Measurements from ENCODE around the gene PAX3.
"Not testable (repeated sequence)": the region's sequence is repeated elsewhere in the genome, so short reads cannot be mapped to it uniquely, and the experiment has no call there.

The PAX3 gene

GRCh38 chr2:222193328-222193983 lies 105.3 kb downstream of the PAX3 start:
- Histone ChIP-seq H3K36me3 (ENCODE audit: control insufficient read depth, insufficient read depth, low read length, severe bottlenecking) (no peaks in the 10 kb centered on the region), H3K9me3 (ENCODE audit: control insufficient read depth, low read length) (no peaks in the 10 kb centered on the region), H3K4me3 (ENCODE audit: low read length) (no peak overlapping the region), H3K27me3 (replicated peaks; ENCODE audit: control insufficient read depth, insufficient read depth, low read length) (no peaks in the 10 kb centered on the region), H3K4me1 (ENCODE audit: control insufficient read depth, insufficient read depth, low read length) (peaks cover 18% of the 10 kb centered on the region), H3K9ac (ENCODE audit: low read length) (no peak overlapping the region)
- peak; percentile 45 for DNase-seq (ENCODE audit: low read depth)

DNA sequence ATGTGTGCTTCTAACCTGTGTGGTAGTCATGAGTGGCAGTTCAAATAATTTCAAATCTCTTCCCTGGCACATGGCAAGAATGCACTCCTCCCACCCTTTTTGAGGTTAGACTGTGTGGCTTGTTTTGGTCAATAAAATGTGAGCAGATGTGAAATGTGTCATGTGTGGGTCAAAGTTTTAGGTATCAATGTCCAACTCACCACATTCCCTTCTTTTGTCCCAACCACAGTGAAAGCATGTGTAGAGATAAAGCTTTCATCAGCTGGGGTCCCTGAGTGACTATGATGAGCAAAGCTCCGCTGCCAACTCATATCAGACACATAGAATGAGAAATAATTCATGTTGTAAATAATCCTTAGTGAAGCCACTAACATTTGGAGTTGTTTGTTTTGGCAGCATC lies 118.2 kb downstream of the PAX3 start:
- Histone ChIP-seq H3K9ac (ENCODE audit: low read length) (no peak overlapping the region), H3K9me3 (ENCODE audit: control insufficient read depth, low read length) (no peaks in the 10 kb centered on the region), H3K4me3 (ENCODE audit: low read length) (no peak overlapping the region), H3K27me3 (replicated peaks; ENCODE audit: control insufficient read depth, insufficient read depth, low read length) (peaks cover 2% of the 10 kb centered on the region), H3K36me3 (ENCODE audit: control insufficient read depth, insufficient read depth, low read length, severe bottlenecking) (no peaks in the 10 kb centered on the region), H3K4me1 (ENCODE audit: control insufficient read depth, insufficient read depth, low read length) (no peaks in the 10 kb centered on the region)
- no peak for DNase-seq (ENCODE audit: low read depth)

- H3K9ac ChIP-seq (ENCODE audit: low read length), result no peak overlapping the region
- H3K4me1 ChIP-seq (ENCODE audit: control insufficient read depth, insufficient read depth, low read length), result no peaks in the 10 kb centered on the region
- DNase-seq (ENCODE audit: low read depth), result no peak
- peaks cover 2% of the 10 kb centered on the region for H3K27me3 ChIP-seq (replicated peaks; ENCODE audit: control insufficient read depth, insufficient read depth, low read length)
- no peaks in the 10 kb centered on the region for H3K9me3 ChIP-seq (ENCODE audit: control insufficient read depth, low read length)
- no peak overlapping the region for H3K4me3 ChIP-seq (ENCODE audit: low read length)
- no peaks in the 10 kb centered on the region for H3K36me3 ChIP-seq (ENCODE audit: control insufficient read depth, insufficient read depth, low read length, severe bottlenecking)
Observed at GRCh38 chr2:222179592-222179991, 119.2 kb downstream of the PAX3 start.

GRCh38 chr2:222178450-222178849 lies 120.3 kb downstream of the PAX3 start:
- Histone ChIP-seq H3K4me1 (ENCODE audit: control insufficient read depth, insufficient read depth, low read length) (no peaks in the 10 kb centered on the region), H3K36me3 (ENCODE audit: control insufficient read depth, insufficient read depth, low read length, severe bottlenecking) (no peaks in the 10 kb centered on the region), H3K4me3 (ENCODE audit: low read length) (no peak overlapping the region), H3K9ac (ENCODE audit: low read length) (no peak overlapping the region), H3K27me3 (replicated peaks; ENCODE audit: control insufficient read depth, insufficient read depth, low read length) (peaks cover 2% of the 10 kb centered on the region), H3K9me3 (ENCODE audit: control insufficient read depth, low read length) (no peaks in the 10 kb centered on the region)
- no peak for DNase-seq (ENCODE audit: low read depth)

DNA sequence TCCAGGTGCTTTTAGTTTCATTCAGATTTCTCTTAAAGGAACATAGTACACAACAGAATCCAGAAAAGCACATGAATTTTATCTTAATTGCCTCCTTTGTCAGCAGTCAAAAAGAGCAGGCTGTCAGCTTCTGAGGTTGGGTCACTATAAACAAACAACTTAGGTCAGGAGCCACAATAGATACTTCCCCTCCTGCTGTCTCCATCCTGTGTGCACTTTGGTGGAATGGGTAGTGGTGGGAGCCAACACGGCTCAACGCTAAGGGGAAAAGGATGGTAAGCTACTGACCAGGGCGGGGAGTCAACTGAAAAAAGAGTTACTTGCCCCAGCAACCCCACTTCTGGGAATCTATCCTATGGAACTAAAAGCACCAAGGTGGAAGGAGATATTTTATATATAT lies 121.9 kb downstream of the PAX3 start:
- H3K36me3 ChIP-seq (ENCODE audit: control insufficient read depth, insufficient read depth, low read length, severe bottlenecking), result no peaks in the 10 kb centered on the region
- no peaks in the 10 kb centered on the region for H3K4me1 ChIP-seq (ENCODE audit: control insufficient read depth, insufficient read depth, low read length)
- H3K27me3 ChIP-seq (replicated peaks; ENCODE audit: control insufficient read depth, insufficient read depth, low read length), result peaks cover 2% of the 10 kb centered on the region
- H3K9me3 ChIP-seq (ENCODE audit: control insufficient read depth, low read length), result no peaks in the 10 kb centered on the region
- no peak for DNase-seq (ENCODE audit: low read depth)
- H3K4me3 ChIP-seq (ENCODE audit: low read length), result no peak overlapping the region
- H3K9ac ChIP-seq (ENCODE audit: low read length), result no peak overlapping the region

- Histone ChIP-seq H3K27me3 (replicated peaks; ENCODE audit: control insufficient read depth, insufficient read depth, low read length) (peaks cover 2% of the 10 kb centered on the region), H3K36me3 (ENCODE audit: control insufficient read depth, insufficient read depth, low read length, severe bottlenecking) (no peaks in the 10 kb centered on the region), H3K9me3 (ENCODE audit: control insufficient read depth, low read length) (no peaks in the 10 kb centered on the region), H3K4me3 (ENCODE audit: low read length) (no peak overlapping the region), H3K4me1 (ENCODE audit: control insufficient read depth, insufficient read depth, low read length) (no peaks in the 10 kb centered on the region), H3K9ac (ENCODE audit: low read length) (no peak overlapping the region)
- DNase-seq (ENCODE audit: low read depth), result no peak
Observed at GRCh38 chr2:222174450-222174849, 124.3 kb downstream of the PAX3 start.

DNA sequence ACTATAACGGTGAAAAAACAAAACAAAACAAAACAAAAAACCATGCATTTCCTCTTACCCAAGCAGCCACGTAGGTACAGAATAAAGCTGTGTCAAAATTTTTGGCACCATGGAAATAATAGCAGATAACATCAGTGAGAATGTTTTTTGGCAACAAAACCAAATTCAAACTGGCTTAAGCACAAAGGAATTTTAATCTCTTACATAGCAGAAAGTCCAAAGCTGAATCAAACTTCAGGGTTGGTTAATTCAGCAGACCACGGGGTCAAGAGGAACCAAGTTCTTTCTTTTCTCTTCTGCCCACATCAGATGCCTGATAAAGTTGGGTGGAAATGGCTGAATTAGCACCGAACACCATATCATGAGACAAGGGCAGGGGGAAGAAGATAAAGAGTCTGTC lies 129.5 kb downstream of the PAX3 start:
- Histone ChIP-seq H3K36me3 (ENCODE audit: control insufficient read depth, insufficient read depth, low read length, severe bottlenecking) (no peaks in the 10 kb centered on the region), H3K4me3 (ENCODE audit: low read length) (no peak overlapping the region), H3K9me3 (ENCODE audit: control insufficient read depth, low read length) (no peaks in the 10 kb centered on the region), H3K9ac (ENCODE audit: low read length) (no peak overlapping the region), H3K27me3 (replicated peaks; ENCODE audit: control insufficient read depth, insufficient read depth, low read length) (peaks cover 3% of the 10 kb centered on the region), H3K4me1 (ENCODE audit: control insufficient read depth, insufficient read depth, low read length) (no peaks in the 10 kb centered on the region)
- peak; percentile 91 for DNase-seq (ENCODE audit: low read depth)

DNA sequence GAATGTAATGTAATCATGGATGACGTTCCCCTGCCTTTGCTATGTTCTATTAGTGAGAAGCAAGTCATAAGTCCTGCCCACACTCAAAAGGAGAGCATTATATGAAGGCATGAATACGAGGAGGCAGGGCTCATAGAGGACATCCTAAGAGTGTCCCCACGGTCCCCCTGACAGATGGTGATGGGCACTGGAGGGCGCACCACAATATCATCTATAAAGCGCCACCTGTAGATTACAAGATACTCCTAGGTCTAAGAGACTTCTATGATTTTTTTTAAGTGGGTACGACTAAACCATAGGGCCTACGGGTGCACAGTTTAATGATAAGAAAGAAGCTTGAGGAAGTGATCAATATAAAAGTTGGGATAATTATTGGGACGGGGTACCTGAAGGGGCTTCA lies 131.0 kb downstream of the PAX3 start:
- Histone ChIP-seq H3K36me3 (ENCODE audit: control insufficient read depth, insufficient read depth, low read length, severe bottlenecking) (no peaks in the 10 kb centered on the region), H3K4me1 (ENCODE audit: control insufficient read depth, insufficient read depth, low read length) (no peaks in the 10 kb centered on the region), H3K9me3 (ENCODE audit: control insufficient read depth, low read length) (no peaks in the 10 kb centered on the region), H3K4me3 (ENCODE audit: low read length) (no peak overlapping the region), H3K27me3 (replicated peaks; ENCODE audit: control insufficient read depth, insufficient read depth, low read length) (peaks cover 3% of the 10 kb centered on the region), H3K9ac (ENCODE audit: low read length) (no peak overlapping the region)
- no peak for DNase-seq (ENCODE audit: low read depth)

DNA sequence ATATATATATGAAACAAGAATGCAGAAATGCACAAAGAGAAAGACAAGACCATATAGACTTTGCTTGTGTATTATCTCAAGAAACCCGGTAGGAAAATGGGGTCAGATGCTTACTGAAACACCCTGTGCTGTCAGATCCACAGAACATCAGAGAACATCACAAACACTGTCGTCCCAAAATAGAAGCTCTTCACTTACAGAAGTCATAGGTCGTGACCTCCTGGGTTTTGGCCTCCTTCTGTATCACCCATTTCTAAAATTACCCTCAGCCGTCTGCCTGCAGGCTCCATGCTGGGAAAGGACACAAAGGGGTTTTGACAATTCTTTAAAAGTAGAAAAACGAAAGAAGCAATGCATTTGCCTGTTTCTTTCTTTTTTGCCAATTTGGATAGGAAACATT lies 137.9 kb downstream of the PAX3 start:
- Histone ChIP-seq H3K27me3 (replicated peaks; ENCODE audit: control insufficient read depth, insufficient read depth, low read length) (no peaks in the 10 kb centered on the region), H3K36me3 (ENCODE audit: control insufficient read depth, insufficient read depth, low read length, severe bottlenecking) (no peaks in the 10 kb centered on the region), H3K9ac (ENCODE audit: low read length) (no peak overlapping the region), H3K9me3 (ENCODE audit: control insufficient read depth, low read length) (no peaks in the 10 kb centered on the region), H3K4me3 (ENCODE audit: low read length) (no peak overlapping the region), H3K4me1 (ENCODE audit: control insufficient read depth, insufficient read depth, low read length) (no peaks in the 10 kb centered on the region)
- no peak for DNase-seq (ENCODE audit: low read depth)

DNA sequence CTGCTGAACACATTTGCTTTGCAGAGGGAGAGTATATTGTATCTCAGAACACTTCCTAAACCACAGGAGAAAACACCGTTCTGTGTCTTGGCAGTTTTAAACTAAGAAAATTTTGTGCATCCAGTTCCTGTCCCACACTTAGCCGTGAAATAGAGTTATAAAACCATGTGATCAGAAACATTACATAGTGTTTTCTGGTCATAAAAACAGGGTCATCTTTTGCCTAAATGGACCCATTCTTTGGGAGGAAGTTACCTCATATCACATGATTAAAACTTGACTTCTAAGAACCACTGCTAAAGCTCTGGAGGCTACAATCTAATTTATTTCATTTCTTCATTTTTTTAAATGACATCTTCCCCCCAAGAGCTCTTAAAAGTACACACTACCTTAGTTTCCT lies 138.7 kb downstream of the PAX3 start:
- DNase-seq (ENCODE audit: low read depth), result no peak
- H3K4me3 ChIP-seq (ENCODE audit: low read length), result no peak overlapping the region

DNA sequence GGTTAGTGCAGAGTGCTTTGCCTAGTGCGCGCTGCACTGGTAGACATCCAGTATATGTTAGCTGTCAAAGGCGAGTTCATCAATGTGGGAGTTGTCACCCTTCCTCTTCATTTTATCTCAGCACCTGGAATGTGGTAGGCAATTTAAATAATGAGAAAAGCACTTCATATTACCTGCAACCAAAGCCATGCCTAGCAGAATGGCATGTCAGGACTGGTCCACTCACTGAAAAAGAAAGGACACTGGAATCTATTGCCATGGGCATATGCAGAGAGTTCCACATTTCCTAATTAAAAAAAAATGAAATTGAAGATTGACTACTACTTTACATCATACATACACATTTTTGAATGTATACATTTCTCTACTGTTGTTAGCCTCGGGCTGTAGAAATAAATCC lies 139.6 kb downstream of the PAX3 start:
- H3K36me3 ChIP-seq (ENCODE audit: control insufficient read depth, insufficient read depth, low read length, severe bottlenecking), result no peaks in the 10 kb centered on the region
- H3K9me3 ChIP-seq (ENCODE audit: control insufficient read depth, low read length), result no peaks in the 10 kb centered on the region
- no peaks in the 10 kb centered on the region for H3K4me1 ChIP-seq (ENCODE audit: control insufficient read depth, insufficient read depth, low read length)
- no peaks in the 10 kb centered on the region for H3K27me3 ChIP-seq (replicated peaks; ENCODE audit: control insufficient read depth, insufficient read depth, low read length)
- no peak overlapping the region for H3K4me3 ChIP-seq (ENCODE audit: low read length)
- DNase-seq (ENCODE audit: low read depth), result no peak
- H3K9ac ChIP-seq (ENCODE audit: low read length), result no peak overlapping the region

More for the DNA sequence above, 138.7 kb downstream of the PAX3 start:
- Histone ChIP-seq H3K4me1 (ENCODE audit: control insufficient read depth, insufficient read depth, low read length) (no peaks in the 10 kb centered on the region), H3K9me3 (ENCODE audit: control insufficient read depth, low read length) (no peaks in the 10 kb centered on the region), H3K9ac (ENCODE audit: low read length) (no peak overlapping the region), H3K27me3 (replicated peaks; ENCODE audit: control insufficient read depth, insufficient read depth, low read length) (no peaks in the 10 kb centered on the region), H3K36me3 (ENCODE audit: control insufficient read depth, insufficient read depth, low read length, severe bottlenecking) (no peaks in the 10 kb centered on the region)

GRCh38 chr2:222155003-222155664 lies 143.7 kb downstream of the PAX3 start:
- H3K27me3 ChIP-seq (replicated peaks; ENCODE audit: control insufficient read depth, insufficient read depth, low read length); DNase-seq (ENCODE audit: low read depth); H3K4me1 ChIP-seq (ENCODE audit: control insufficient read depth, insufficient read depth, low read length); H3K9ac ChIP-seq (ENCODE audit: low read length); H3K4me3 ChIP-seq (ENCODE audit: low read length); H3K9me3 ChIP-seq (ENCODE audit: control insufficient read depth, low read length); H3K36me3 ChIP-seq (ENCODE audit: control insufficient read depth, insufficient read depth, low read length, severe bottlenecking): not testable (repeated sequence)
